NCI-H1092 treated with DMSO at 0.1 percent for 48 hours (cell line): ENCODE measurements around the gene ABCB7.
"Not testable (repeated sequence)": the region's sequence is repeated elsewhere in the genome, so short reads cannot be mapped to it uniquely, and the experiment has no call there.

Experiments
- DNase-seq: peaks from one replicate; lab custom pipeline; 2025; lab: John Stamatoyannopoulos, UW

Gene ABCB7

GRCh38 chrX:75096331-75096730 lies 59.8 kb downstream of the ABCB7 start:
- DNase-seq = no peak

- no peak for DNase-seq
Measured at GRCh38 chrX:75086731-75087195, 69.3 kb downstream of the ABCB7 start.

- no peak for DNase-seq
Measured at GRCh38 chrX:75084757-75085156, 71.3 kb downstream of the ABCB7 start.

GRCh38 chrX:75076429-75076828 lies 79.7 kb downstream of the ABCB7 start:
- no peak for DNase-seq

GRCh38 chrX:75074475-75074874 lies 81.6 kb downstream of the ABCB7 start:
- no peak for DNase-seq

- DNase-seq = no peak
Measured at GRCh38 chrX:75071334-75071733, 84.7 kb downstream of the ABCB7 start.

- no peak for DNase-seq
Measured at GRCh38 chrX:75067931-75068330, 88.2 kb downstream of the ABCB7 start.

- DNase-seq = no peak
Measured at GRCh38 chrX:75061701-75062100, 94.4 kb downstream of the ABCB7 start.

GRCh38 chrX:75051047-75051446 lies 105.0 kb downstream of the ABCB7 start:
- DNase-seq = no peak

GRCh38 chrX:75045369-75045768 lies 110.7 kb downstream of the ABCB7 start:
- no peak for DNase-seq

GRCh38 chrX:75044142-75044541 lies 111.9 kb downstream of the ABCB7 start:
- not testable (repeated sequence) for DNase-seq

- no peak for DNase-seq
Measured at GRCh38 chrX:75038925-75039324, 117.2 kb downstream of the ABCB7 start.
